ENCODE data around the gene RELL2.

DNA sequence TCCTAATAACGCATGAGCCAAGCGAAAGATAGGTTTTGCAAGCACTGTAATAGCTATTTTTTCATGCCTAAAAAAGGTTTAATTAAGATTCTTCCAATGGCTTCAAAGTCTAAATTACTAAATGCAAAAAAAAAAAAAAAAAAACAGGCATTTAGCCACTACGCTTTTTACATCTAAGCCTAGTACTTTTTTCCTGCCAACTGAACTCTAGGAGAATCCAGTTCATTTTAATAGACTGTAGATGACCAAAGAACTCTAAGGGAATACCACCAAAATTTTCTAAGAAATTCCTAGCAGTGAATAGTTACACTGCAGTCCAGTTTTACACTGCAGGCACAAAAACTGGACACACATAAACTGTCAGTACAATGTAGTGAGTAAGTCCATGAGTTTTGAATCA lies 27.8 kb upstream of the RELL2 start:
- TF ChIP-seq, protein P1, sequence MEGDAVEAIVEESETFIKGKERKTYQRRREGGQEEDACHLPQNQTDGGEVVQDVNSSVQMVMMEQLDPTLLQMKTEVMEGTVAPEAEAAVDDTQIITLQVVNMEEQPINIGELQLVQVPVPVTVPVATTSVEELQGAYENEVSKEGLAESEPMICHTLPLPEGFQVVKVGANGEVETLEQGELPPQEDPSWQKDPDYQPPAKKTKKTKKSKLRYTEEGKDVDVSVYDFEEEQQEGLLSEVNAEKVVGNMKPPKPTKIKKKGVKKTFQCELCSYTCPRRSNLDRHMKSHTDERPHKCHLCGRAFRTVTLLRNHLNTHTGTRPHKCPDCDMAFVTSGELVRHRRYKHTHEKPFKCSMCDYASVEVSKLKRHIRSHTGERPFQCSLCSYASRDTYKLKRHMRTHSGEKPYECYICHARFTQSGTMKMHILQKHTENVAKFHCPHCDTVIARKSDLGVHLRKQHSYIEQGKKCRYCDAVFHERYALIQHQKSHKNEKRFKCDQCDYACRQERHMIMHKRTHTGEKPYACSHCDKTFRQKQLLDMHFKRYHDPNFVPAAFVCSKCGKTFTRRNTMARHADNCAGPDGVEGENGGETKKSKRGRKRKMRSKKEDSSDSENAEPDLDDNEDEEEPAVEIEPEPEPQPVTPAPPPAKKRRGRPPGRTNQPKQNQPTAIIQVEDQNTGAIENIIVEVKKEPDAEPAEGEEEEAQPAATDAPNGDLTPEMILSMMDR (IDR thresholded peaks at IDR 0.05; ENCODE audit: insufficient read depth, low read depth, low read length) = no peak
- no peak for TF ChIP-seq EZH2 (IDR thresholded peaks at IDR 0.05; ENCODE audit: insufficient read depth, low read length)
